SJSA1 (cell line): Measurements from ENCODE around the gene BIRC6. TPM values are rescaled to one million over a fixed set of nuclear protein-coding genes. Genes with fewer than 3 reads are reported as not detected.
A peak's percentile ranks its signal among the peaks of the same experiment; 100 is the strongest.
"Not testable (repeated sequence)": the region's sequence is repeated elsewhere in the genome, so short reads cannot be mapped to it uniquely, and the experiment has no call there.

ENCODE experiments used
- DNase-seq, 2 experiments: peaks; one replicate each; pipeline ENCODE4 v3.0.0-alpha.2; 2015 to 2020; ENCODE audit warnings: low spot score in 2 of 2, low read depth in 1 of 2
- H3K27ac ChIP-seq: fragments of 250-450 bp; sonication (Bioruptor Pico); 2 replicates; pipeline ENCODE4 v1.5.1; 2020; ENCODE audit warnings: mild to moderate bottlenecking, moderate library complexity
- H3K27me3 ChIP-seq: fragments of 250-450 bp; sonication (Bioruptor Pico); replicated peaks from 2 replicates; pipeline ENCODE4 v1.5.1; 2020; ENCODE audit warnings: mild to moderate bottlenecking, moderate library complexity
- H3K36me3 ChIP-seq: fragments of 250-450 bp; sonication (Bioruptor Pico); 2 replicates; pipeline ENCODE4 v1.5.1; 2020; ENCODE audit warnings: mild to moderate bottlenecking
- H3K4me1 ChIP-seq: fragments of 250-450 bp; sonication (Bioruptor Pico); replicated peaks from 2 replicates; pipeline ENCODE4 v1.6.1; 2021; ENCODE audit warnings: mild to moderate bottlenecking
- H3K4me3 ChIP-seq: fragments of 250-450 bp; sonication (Bioruptor Pico); 2 replicates; pipeline ENCODE4 v1.5.1; 2020; ENCODE audit warnings: mild to moderate bottlenecking
- H3K9me3 ChIP-seq: fragments of 250-450 bp; sonication (Bioruptor Pico); replicated peaks from 2 replicates; pipeline ENCODE4 v1.5.1; 2020; ENCODE audit warnings: mild to moderate bottlenecking
- total RNA-seq: library from RNA; depleted of rRNA; stranded (reverse); fragments of >200 nt; shearing (Covaris generic); gene quantifications from 2 replicates; pipeline ENCODE4 v1.2.3, GENCODE V29; 2014

Gene BIRC6
- total RNA-seq, 1 experiment from 2014 or later, result 68.4 TPM

DNA sequence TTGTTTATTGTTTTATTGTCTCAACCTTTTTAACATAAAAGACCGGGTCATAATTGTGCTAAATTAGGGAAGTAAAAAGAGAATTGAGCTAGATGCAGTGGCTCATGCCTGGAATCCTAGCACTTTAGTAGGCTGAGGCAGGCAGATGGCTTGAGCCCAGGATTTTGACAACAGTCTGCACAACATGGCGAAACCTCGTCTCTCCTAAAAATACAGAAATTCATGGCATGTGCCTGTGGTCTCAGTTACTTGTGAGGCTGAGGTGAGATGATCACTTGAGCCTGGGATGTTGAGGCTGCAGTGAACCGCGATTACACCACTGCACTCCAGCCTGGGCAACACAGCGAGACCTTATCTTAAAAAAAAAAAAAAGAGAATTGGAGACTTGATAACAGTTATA is 166.9 kb downstream of the BIRC6 start:
- no peaks in the 10 kb centered on the region for H3K4me1 ChIP-seq
- no peaks in the 10 kb centered on the region for H3K9me3 ChIP-seq
- DNase-seq, result no peak
- peaks cover 72% of the 10 kb centered on the region for H3K36me3 ChIP-seq
- H3K27me3 ChIP-seq, result no peaks in the 10 kb centered on the region
- H3K4me3 ChIP-seq, result no peak overlapping the region
- H3K27ac ChIP-seq, result no peak overlapping the region

DNA sequence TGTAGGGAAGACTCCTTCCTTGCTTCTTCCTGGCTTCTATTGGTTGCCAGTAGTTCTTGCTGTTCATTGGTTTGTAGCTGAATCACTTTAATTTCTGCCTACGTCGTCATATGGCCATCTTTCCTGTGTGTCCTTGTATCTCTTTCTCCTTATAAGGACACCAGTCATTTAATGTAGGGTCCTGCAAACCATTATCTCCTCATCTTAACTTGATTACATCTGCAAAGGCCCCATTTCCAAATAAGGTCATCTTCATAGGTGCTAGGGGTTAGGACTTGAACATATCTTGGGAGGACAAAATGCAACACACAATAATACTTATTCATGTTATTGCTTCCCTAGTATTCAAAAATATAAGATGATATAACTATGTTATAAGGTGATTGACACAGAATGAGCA is 175.5 kb downstream of the BIRC6 start:
- peaks cover 65% of the 10 kb centered on the region for H3K36me3 ChIP-seq
- no peak overlapping the region for H3K27ac ChIP-seq
- DNase-seq, result no peak
- H3K9me3 ChIP-seq, result no peaks in the 10 kb centered on the region
- no peaks in the 10 kb centered on the region for H3K27me3 ChIP-seq
- no peak overlapping the region for H3K4me3 ChIP-seq
- no peaks in the 10 kb centered on the region for H3K4me1 ChIP-seq

DNA sequence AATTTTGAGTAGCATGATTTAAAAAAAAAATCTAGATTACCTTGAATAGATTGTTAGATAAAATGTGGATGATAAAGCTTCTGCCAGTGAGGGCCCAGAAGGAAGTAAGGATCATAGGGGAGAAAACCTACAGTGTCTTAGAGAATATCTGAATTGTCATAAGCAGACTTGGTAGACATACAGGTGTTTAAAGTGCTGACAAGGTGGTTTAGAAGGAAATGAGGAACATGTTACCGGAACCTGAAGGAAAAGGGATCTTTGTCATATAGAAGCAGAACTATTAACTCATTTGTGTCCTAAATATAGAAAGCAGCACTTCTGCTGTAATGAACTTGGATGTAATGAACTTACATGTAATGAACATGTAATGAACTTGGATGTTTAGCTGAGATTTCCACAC is 176.1 kb downstream of the BIRC6 start:
- Histone ChIP-seq H3K9me3 (no peaks in the 10 kb centered on the region), H3K36me3 (peaks cover 60% of the 10 kb centered on the region), H3K27me3 (no peaks in the 10 kb centered on the region), H3K4me1 (no peaks in the 10 kb centered on the region), H3K27ac (no peak overlapping the region), H3K4me3 (no peak overlapping the region)
- no peak for DNase-seq

DNA sequence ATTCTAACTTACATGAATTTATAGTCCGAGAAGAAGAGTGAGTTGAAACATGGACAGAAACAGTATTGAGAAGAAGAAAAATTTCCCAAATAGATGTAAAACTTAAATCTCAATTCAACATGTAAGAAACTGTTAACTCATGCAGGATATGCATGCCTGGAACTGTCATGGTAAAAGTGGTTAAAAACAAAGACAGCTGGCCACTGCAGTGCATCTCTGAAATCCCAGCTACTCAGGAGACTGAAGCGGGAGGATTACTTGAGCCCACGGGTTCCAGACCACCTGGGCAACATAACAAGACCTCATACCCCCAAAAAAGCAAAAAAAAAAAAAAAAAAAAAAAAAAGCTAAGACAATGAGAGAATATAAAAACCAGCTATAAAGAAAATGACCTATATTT is 178.0 kb downstream of the BIRC6 start:
- Histone ChIP-seq H3K27me3 (no peaks in the 10 kb centered on the region), H3K4me1 (no peaks in the 10 kb centered on the region), H3K36me3 (peaks cover 57% of the 10 kb centered on the region), H3K27ac (no peak overlapping the region), H3K4me3 (no peak overlapping the region), H3K9me3 (no peaks in the 10 kb centered on the region)
- no peak for DNase-seq

DNA sequence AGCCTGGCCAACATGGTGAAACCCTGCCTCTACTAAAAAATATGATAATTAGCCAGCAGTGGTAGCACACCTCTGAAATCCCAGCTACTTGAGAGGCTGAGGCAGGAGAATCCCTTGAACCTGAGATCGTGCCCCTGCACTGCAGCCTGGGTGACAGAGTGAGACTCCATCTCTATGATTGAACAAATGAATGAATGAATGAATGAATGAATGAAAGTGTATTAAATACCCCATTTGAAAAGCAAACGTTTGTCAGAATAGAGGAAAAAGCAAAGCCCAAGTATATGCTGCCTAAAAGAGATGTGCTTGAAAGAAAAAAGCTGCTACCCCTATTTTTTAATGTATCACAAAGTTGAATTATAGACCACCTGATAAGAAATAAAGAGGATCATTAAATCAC is 181.9 kb downstream of the BIRC6 start:
- DNase-seq, result no peak
- Histone ChIP-seq H3K27ac (no peak overlapping the region), H3K4me1 (no peaks in the 10 kb centered on the region), H3K27me3 (no peaks in the 10 kb centered on the region), H3K4me3 (no peak overlapping the region), H3K36me3 (peaks cover 38% of the 10 kb centered on the region), H3K9me3 (no peaks in the 10 kb centered on the region)

DNA sequence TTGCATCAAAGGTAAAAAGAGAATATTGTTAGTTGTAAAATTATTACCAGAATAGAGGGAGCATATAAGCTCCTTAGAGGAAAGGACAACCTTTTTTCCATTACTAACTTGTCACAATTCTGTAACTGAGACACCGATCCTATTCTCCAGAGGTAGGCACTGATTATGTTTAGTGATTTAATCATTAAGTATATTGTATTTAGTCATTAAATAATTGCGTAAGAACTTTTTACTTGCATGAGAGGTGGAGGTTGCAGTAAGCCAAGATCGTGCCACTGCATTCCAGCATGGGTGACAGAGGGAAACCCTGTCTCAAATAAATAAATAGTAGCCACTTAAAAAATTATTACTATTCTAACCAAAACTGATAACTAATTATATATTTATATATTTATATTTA is 195.7 kb downstream of the BIRC6 start:
- not testable (repeated sequence) for H3K4me1 ChIP-seq, H3K9me3 ChIP-seq, DNase-seq, H3K27me3 ChIP-seq, H3K27ac ChIP-seq, H3K4me3 ChIP-seq
- H3K36me3 ChIP-seq, result peaks cover 25% of the 10 kb centered on the region

DNA sequence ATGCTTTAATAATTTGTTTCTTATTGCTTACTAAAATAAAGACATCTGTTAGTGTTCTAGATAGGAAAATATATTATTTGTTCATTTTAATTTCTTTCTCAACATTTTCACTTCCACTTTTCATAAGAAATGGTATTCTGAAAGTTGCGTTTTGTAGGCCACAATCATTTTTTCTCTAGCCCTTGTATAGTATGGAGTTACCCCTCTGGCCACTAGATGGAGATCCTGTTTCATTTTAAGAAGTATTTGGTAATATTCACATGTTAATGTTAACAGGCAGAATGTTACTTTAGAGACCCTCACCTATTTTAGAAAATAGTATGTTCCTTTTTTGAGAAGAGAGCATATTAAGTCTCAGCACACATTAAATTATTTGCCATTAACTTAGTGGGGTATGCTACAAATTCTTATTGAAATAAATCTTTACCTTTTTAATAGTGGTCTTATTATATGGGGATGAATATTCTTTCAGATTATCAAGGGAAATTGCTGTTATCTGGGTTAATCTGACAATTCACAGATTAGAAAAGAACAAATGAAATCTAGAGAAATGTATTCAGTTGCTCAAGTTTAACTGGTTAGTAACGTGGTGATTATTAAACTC is 197.1 kb downstream of the BIRC6 start:
- Histone ChIP-seq H3K27me3 (no peaks in the 10 kb centered on the region), H3K4me3 (no peak overlapping the region), H3K4me1 (no peaks in the 10 kb centered on the region), H3K36me3 (peaks cover 18% of the 10 kb centered on the region), H3K27ac (no peak overlapping the region), H3K9me3 (no peaks in the 10 kb centered on the region)
- DNase-seq, result peak in 1 of 2 experiments; percentile 21

DNA sequence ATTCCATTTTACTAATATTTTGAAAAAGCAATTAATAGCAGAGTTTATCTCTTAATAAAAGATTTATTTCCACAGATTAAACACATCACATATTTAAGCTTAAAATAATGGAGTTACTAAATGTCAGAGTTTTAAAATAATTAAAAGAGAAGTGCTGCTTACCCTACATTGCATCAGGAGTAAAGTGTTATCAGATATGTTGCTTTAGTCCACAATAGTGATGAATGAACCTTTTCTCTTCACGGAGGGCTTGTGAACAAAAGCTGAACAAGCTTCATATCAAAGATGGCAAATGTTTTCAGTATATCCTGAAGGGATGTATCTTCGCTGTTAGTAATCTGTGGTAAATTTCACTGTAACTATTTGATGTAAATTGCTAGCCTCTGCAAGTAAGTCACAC is 201.7 kb downstream of the BIRC6 start:
- Histone ChIP-seq H3K9me3 (no peaks in the 10 kb centered on the region), H3K27ac (no peak overlapping the region), H3K4me1 (no peaks in the 10 kb centered on the region), H3K27me3 (no peaks in the 10 kb centered on the region), H3K36me3 (peaks cover 18% of the 10 kb centered on the region), H3K4me3 (no peak overlapping the region)
- no peak for DNase-seq

DNA sequence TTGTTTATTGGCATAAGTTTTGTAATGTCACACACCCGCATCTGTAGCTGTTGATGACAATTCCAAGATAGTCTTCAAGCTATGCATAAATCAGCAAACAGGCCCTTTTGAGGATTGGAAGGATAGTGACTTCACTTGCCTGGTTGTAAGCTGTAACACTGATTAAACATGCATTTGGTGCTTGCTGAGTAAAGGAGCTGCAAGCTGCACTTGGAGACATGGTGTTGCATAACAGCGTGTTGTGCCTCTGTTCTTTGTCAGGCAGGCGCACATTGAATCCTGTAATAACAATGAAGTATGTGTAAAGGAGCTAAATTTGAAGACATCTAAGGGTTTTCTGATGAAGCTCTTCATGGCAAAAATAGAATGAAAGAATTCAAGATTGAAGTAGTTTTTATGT is 202.3 kb downstream of the BIRC6 start:
- Histone ChIP-seq H3K27ac (no peak overlapping the region), H3K9me3 (no peaks in the 10 kb centered on the region), H3K4me3 (no peak overlapping the region), H3K27me3 (no peaks in the 10 kb centered on the region), H3K36me3 (peaks cover 20% of the 10 kb centered on the region), H3K4me1 (no peaks in the 10 kb centered on the region)
- no peak for DNase-seq

DNA sequence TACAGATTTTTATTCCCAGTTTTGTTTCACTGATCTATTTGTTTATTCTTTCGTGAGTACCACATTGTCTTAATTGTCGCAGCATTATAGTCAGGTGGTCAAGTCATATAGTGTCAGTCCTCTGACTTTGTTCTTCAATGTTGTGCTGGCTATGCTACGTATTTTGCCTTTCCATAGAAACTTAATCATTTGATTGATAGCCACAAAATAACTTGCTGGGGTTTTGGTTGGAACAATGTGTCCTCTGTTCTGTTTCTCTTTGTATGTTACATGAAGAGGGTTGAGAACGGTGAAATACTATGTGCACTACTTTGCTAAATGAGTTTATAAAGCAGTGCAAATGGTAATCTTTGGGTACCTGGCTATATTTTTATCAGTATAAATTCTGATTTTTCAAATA is 206.1 kb downstream of the BIRC6 start:
- H3K4me3 ChIP-seq, result no peak overlapping the region
- H3K27me3 ChIP-seq, result no peaks in the 10 kb centered on the region
- DNase-seq, result no peak
- H3K9me3 ChIP-seq, result peaks cover 7% of the 10 kb centered on the region
- H3K36me3 ChIP-seq, result peaks cover 34% of the 10 kb centered on the region
- H3K4me1 ChIP-seq, result no peaks in the 10 kb centered on the region
- H3K27ac ChIP-seq, result no peak overlapping the region

DNA sequence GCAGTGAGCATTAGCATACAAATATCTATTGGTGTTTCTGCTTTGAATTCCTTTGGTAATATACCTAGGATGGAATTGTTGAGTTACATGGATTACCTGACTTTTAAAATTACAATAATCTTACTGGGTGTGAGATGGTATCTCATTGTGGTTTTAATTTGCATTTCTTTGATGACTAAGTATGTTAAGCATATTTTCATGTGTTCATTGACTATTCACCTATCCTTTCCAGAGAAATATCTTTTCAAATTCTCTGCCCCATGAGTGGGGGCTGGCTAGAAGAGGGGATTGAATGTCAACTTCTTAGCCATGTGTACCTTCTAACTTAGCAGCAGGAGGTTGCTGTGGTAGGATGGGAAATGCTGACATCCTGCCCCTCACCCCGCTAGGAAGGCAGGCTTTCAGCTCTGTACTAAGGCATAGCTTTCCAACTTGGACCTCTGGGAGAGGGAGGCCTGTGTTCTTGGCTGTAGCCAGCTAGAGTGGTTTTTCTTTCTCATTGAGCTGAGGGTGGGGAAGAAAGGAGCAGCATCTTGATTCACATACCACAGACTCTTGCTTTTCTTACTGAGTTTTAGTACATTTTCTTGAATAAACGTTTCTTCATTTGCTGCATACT is 207.7 kb downstream of the BIRC6 start:
- Histone ChIP-seq H3K27me3 (no peaks in the 10 kb centered on the region), H3K9me3 (peaks cover 7% of the 10 kb centered on the region), H3K4me1 (no peaks in the 10 kb centered on the region), H3K36me3 (peaks cover 26% of the 10 kb centered on the region), H3K4me3 (no peak overlapping the region), H3K27ac (no peak overlapping the region)
- DNase-seq, result no peak

DNA sequence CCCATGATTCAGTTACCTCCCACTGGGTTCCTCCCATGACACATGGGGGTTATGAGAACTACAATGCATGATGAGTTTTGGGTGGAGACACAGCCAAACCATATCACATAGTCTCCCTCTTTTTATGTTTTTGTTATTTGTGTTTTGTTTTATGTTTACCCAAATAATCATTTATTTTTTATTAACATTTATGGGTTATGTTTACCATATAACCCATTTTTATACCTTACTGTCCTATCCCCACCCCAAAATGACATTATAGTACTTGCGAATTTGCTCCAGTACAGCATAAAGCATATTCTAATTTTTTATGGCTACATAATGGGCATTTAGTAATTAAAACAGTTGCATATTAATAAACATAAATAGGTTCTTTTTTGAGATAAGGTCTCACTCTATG is 209.1 kb downstream of the BIRC6 start:
- Histone ChIP-seq H3K4me3 (no peak overlapping the region), H3K27ac (no peak overlapping the region)

DNA sequence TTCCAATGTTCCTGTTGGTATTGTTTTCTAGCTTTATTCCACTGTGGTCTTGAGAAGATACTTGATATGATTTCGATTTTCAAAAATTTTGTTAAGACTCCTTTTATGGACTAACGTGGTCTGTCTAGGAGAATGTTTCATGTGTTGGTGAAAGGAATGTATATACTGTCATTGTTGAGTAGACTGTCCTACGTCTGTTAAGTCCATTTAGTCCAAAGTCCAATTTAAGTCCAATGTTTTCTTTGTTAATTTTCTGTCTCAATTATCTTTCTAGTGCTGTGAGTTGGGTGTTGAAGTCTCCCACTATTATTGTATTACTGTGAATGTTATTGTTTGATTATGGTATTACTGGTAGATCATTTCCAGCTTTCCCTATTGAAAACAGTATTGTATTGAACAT is 215.2 kb downstream of the BIRC6 start:
- no peaks in the 10 kb centered on the region for H3K9me3 ChIP-seq
- no peak overlapping the region for H3K4me3 ChIP-seq
- H3K27ac ChIP-seq, result no peak overlapping the region
- peaks cover 19% of the 10 kb centered on the region for H3K4me1 ChIP-seq
- no peaks in the 10 kb centered on the region for H3K27me3 ChIP-seq
- H3K36me3 ChIP-seq, result peaks cover 21% of the 10 kb centered on the region
- no peak for DNase-seq

More for the DNA sequence above, 209.1 kb downstream of the BIRC6 start:
- Histone ChIP-seq H3K9me3 (peaks cover 7% of the 10 kb centered on the region), H3K4me1 (no peaks in the 10 kb centered on the region), H3K27me3 (no peaks in the 10 kb centered on the region), H3K36me3 (peaks cover 26% of the 10 kb centered on the region)
- no peak for DNase-seq

DNA sequence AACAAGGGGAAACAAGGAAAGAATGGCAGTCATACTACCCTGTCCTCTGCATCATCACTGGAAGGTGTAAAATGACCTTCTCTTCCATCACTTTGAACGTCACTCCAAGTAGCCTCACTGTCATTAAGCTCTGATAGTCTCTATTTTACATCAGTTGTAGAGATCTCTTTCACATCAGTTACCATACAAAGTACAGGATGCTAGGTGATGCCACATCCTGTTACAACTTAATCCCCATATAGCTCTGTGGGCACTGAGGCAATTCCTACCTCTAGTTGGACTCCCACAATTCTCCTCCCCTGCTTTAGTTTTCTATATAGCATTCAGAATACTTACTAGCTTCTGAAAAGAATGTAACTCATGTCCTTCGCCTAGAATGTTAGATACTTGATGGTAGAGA is 215.9 kb downstream of the BIRC6 start:
- no peaks in the 10 kb centered on the region for H3K27me3 ChIP-seq
- no peaks in the 10 kb centered on the region for H3K9me3 ChIP-seq
- peaks cover 19% of the 10 kb centered on the region for H3K4me1 ChIP-seq
- peak in 1 of 2 experiments; percentile 4 for DNase-seq
- peaks cover 16% of the 10 kb centered on the region for H3K36me3 ChIP-seq
- H3K4me3 ChIP-seq, result no peak overlapping the region
- H3K27ac ChIP-seq, result peak overlapping the region; percentile 15; the same call in 1 of the 2 replicates
